Measurements from ENCODE around the gene ZSCAN10.

The ZSCAN10 gene

GRCh38 chr16:3119701-3120408 lies 20.8 kb upstream of the ZSCAN10 start:
- no peak overlapping the region for H2AFZ ChIP-seq (ENCODE audit: low read length)
- no peaks in the 10 kb centered on the region for H3K27me3 ChIP-seq (ENCODE audit: insufficient read depth, low read length, poor library complexity, severe bottlenecking)
- no peaks in the 10 kb centered on the region for H3F3A ChIP-seq (ENCODE audit: low read depth)
- no peak overlapping the region for H3K9ac ChIP-seq (ENCODE audit: low read depth, low read length, poor library complexity, severe bottlenecking)
- H3K79me2 ChIP-seq (ENCODE audit: insufficient read depth, low read length): no peaks in the 10 kb centered on the region
- H3K4me1 ChIP-seq (ENCODE audit: insufficient read depth, low read length, poor library complexity, severe bottlenecking): peaks cover 5% of the 10 kb centered on the region
- H3K4me3 ChIP-seq (ENCODE audit: low read length, poor library complexity, severe bottlenecking): no peak overlapping the region
- H3K4me2 ChIP-seq (ENCODE audit: low read depth, low read length, poor library complexity, severe bottlenecking): no peak overlapping the region
- TF ChIP-seq CTCF (conservative IDR thresholded peaks at IDR 0.05; ENCODE audit: low read length) (no peak), EZH2phosphoT487 (IDR thresholded peaks at IDR 0.05; ENCODE audit: borderline replicate concordance) (no peak)
- H3K36me3 ChIP-seq (ENCODE audit: insufficient read depth, low read length): no peaks in the 10 kb centered on the region
- no peaks in the 10 kb centered on the region for H4K20me1 ChIP-seq (ENCODE audit: insufficient read depth, low read length, poor library complexity, severe bottlenecking)
- H3K9me2 ChIP-seq (replicated peaks; ENCODE audit: low read depth, low read length): no peaks in the 10 kb centered on the region
- no peaks in the 10 kb centered on the region for H3K9me3 ChIP-seq (ENCODE audit: insufficient read depth, low read depth, low read length)

- no peaks in the 10 kb centered on the region for H3F3A ChIP-seq (ENCODE audit: low read depth)
- H3K36me3 ChIP-seq (ENCODE audit: insufficient read depth, low read length): no peaks in the 10 kb centered on the region
- TF ChIP-seq CTCF (conservative IDR thresholded peaks at IDR 0.05; ENCODE audit: low read length): no peak
- TF ChIP-seq EZH2phosphoT487 (IDR thresholded peaks at IDR 0.05; ENCODE audit: borderline replicate concordance): no peak
These were observed 20.2 kb upstream of the ZSCAN10 start for GRCh38 chr16:3119286-3119685.

GRCh38 chr16:3118846-3119245 lies 19.8 kb upstream of the ZSCAN10 start:
- Histone ChIP-seq H3K36me3 (ENCODE audit: insufficient read depth, low read length) (no peaks in the 10 kb centered on the region), H2AFZ (ENCODE audit: low read length) (no peak overlapping the region), H3K4me2 (ENCODE audit: low read depth, low read length, poor library complexity, severe bottlenecking) (no peak overlapping the region), H3K9ac (ENCODE audit: low read depth, low read length, poor library complexity, severe bottlenecking) (no peak overlapping the region), H3K4me1 (ENCODE audit: insufficient read depth, low read length, poor library complexity, severe bottlenecking) (peaks cover 4% of the 10 kb centered on the region), H3K9me3 (ENCODE audit: insufficient read depth, low read depth, low read length) (no peaks in the 10 kb centered on the region), H3K79me2 (ENCODE audit: insufficient read depth, low read length) (no peaks in the 10 kb centered on the region), H3K27me3 (ENCODE audit: insufficient read depth, low read length, poor library complexity, severe bottlenecking) (no peaks in the 10 kb centered on the region), H3K9me2 (replicated peaks; ENCODE audit: low read depth, low read length) (no peaks in the 10 kb centered on the region), H3F3A (ENCODE audit: low read depth) (no peaks in the 10 kb centered on the region), H3K4me3 (ENCODE audit: low read length, poor library complexity, severe bottlenecking) (no peak overlapping the region), H4K20me1 (ENCODE audit: insufficient read depth, low read length, poor library complexity, severe bottlenecking) (no peaks in the 10 kb centered on the region)
- TF ChIP-seq EZH2phosphoT487 (IDR thresholded peaks at IDR 0.05; ENCODE audit: borderline replicate concordance) (no peak), CTCF (conservative IDR thresholded peaks at IDR 0.05; ENCODE audit: low read length) (no peak)

More at GRCh38 chr16:3119286-3119685, 20.2 kb upstream of the ZSCAN10 start:
- Histone ChIP-seq H3K4me2 (ENCODE audit: low read depth, low read length, poor library complexity, severe bottlenecking) (no peak overlapping the region), H3K4me1 (ENCODE audit: insufficient read depth, low read length, poor library complexity, severe bottlenecking) (peaks cover 5% of the 10 kb centered on the region), H3K9me3 (ENCODE audit: insufficient read depth, low read depth, low read length) (no peaks in the 10 kb centered on the region), H2AFZ (ENCODE audit: low read length) (no peak overlapping the region), H3K4me3 (ENCODE audit: low read length, poor library complexity, severe bottlenecking) (no peak overlapping the region), H3K27me3 (ENCODE audit: insufficient read depth, low read length, poor library complexity, severe bottlenecking) (no peaks in the 10 kb centered on the region), H3K79me2 (ENCODE audit: insufficient read depth, low read length) (no peaks in the 10 kb centered on the region), H3K9me2 (replicated peaks; ENCODE audit: low read depth, low read length) (no peaks in the 10 kb centered on the region), H3K9ac (ENCODE audit: low read depth, low read length, poor library complexity, severe bottlenecking) (no peak overlapping the region), H4K20me1 (ENCODE audit: insufficient read depth, low read length, poor library complexity, severe bottlenecking) (no peaks in the 10 kb centered on the region)

Data from Loucy (cell line).